NCI-H524 treated with DMSO at 0.1 percent for 48 hours (cell line): ENCODE measurements around the gene SCN9A.
"Not testable (repeated sequence)": the region's sequence is repeated elsewhere in the genome, so short reads cannot be mapped to it uniquely, and the experiment has no call there.

Experiments used
- DNase-seq: peaks from one replicate; lab custom pipeline; 2025; lab: John Stamatoyannopoulos, UW

SCN9A gene

DNA sequence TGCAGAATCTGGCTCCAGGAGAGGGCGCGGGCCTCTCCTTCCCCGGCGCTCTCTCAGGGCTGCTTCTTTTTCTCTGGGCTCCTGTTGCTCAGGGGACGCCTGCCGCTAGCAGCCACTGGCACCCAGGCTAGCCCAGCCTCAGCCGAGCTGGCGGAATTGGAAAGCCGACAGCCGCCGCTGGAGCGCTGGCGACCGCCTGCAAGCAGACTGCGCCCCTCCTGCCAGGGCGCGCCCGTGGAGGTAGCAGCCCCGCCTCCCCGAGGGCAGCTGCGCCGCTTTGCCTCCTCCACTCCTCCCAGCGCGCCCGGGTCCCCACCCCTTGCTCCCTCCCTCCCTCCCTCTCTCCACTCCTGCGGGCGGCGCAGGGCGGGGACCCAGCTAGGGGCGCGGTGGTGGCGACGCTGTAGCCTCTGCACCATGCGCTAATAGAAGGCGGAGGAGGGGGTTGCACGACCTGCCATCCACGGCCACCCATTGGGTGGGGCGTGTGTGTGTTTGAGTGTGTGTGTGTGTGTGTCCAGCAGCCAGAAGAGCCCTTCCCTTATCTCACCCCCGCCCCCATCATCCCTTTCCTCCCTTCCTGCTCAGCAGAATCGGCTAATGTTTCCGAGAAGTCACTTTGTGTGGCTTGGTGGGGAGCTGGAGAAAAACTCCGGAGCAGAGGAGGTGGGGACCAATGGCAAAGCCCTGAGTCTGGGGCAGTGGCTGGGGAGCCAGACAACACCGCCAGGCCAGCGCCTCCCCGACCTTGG, at the start of gene SCN9A:
Gene SCN9A, minus strand, starts transcription at position 209 of the 752 bp plus-strand sequence. CDS start 64,188 bp downstream, outside the sequence.
- DNase-seq, result peak; percentile 57

DNA sequence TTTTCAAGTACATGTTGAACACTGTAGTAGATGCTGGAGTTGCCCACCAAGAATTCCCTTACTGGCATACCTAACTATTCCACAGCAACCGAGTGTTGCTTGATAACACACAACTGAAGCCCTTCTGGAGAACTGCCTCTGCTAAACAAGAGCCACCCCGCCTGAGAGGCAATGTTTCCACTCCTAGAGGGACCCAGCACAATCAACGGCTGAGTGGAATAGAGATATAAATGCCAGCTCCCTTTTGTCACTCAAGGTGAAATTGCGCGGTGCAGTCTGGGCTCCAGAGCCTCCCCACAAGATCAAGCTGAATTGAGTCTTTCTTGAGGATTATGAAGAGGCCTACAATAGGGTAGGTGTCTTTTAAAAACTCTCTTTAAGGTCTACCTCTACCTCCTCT, 49.1 kb upstream of the SCN9A start:
- DNase-seq, result no peak

DNA sequence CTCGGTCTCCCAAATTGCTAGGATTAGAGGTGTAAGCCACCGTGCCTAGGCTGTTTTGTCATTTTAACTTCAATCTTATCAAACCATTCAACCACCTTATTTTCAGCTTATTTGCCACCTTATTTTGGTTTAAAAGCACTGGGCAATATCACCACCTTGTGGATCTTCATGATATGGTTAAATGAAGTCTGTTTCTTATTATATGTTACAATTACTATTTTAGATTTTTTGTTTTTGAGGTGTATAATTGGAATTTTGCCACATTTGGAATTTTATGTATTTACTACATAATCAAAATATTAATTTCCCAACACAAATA, 43.8 kb upstream of the SCN9A start:
- no peak for DNase-seq

GRCh38 chr2:166418853-166419615, 43.3 kb upstream of the SCN9A start:
- DNase-seq, result no peak

DNA sequence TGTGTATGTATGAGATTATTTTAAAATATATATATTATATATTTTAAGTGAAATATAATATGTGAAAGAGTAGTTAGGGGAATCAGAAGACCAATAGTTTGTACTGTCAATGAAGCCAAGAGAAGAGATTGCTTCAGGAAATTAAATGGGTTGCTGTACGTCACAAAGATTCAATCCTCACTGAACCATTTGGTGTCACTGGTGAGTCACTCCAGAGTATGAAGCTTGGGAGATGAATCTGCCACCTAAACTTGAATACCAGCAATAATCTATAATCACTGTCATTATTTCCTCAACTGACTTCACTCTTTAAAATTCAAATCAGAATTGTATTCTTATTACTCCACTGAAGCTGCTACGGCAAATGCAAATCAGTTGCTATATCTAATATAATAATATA, 41.9 kb upstream of the SCN9A start:
- no peak for DNase-seq

DNA sequence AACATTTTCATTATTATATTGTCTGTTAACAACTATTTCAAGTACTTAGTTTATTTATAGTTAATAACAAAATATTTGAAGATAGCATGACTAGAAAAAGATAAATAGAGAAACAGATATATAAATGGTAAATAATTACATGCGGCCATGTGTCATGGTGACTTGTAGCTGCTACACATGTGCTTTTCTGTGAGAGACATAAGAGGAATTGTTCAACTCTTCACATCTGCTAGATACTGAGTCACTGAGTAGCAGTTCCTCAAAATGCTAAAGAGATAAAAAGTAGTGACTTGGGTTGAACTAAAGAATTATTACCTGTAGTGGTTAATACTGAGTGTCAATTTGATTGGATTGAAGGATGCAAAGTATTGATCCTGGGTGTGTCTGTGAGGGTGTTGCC, 37.5 kb upstream of the SCN9A start:
- DNase-seq, result no peak

- no peak for DNase-seq
These were observed 35.9 kb upstream of the SCN9A start for GRCh38 chr2:166411473-166412230.

DNA sequence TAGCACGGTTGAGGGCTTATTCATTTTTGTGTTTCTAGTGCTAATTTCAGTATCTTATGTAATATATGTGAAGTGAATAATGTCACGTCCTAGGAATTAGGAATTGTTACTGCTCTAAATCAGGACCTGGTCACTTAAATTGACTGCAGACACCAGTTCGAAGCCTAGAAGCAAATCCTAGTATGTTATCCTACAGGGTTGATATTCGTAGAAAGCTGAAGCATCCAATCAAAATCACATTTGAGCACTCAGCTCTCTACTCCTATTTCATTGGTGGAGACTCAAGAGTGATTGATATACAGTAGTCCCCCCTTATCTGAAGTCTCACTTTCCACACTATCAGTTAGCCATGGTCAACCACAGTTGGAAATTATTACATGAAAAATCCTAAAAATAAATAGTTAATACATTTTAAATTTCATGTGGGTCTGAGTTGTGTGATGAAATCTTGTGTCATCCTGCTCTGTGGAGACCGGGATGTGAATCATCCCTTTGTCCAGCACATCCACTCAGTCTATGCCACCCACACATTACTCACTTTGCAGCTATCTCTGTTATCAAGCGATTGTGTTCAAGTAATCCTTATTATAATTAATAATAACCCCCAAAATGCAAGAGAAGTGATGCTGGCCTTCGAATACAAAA, 35.2 kb upstream of the SCN9A start:
- DNase-seq, result no peak

DNA sequence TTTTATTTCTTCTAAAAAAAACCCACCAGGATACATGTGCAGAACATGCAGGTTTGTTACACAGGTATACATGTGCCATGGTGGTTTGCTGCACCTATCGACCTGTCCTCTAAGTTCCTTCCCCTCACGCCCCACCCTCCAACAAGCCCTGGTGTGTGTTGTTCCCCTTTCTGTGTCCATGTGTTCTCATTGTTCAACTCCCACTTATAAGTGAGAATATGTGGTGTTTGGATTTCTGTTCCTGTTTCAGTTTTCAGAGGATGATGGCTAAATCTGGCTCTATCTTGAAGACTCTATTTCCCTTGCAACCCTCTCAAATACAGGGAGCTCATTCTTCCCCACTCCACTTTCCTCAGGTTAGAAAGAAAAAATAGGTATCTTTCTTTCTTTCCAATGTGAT, 32.0 kb upstream of the SCN9A start:
- DNase-seq, result not testable (repeated sequence)

- DNase-seq, result no peak
These were observed 30.6 kb upstream of the SCN9A start for GRCh38 chr2:166406374-166406773.

GRCh38 chr2:166405569-166405926, 29.8 kb upstream of the SCN9A start:
- DNase-seq, result no peak

GRCh38 chr2:166404831-166405568, 29.3 kb upstream of the SCN9A start:
- DNase-seq, result no peak

DNA sequence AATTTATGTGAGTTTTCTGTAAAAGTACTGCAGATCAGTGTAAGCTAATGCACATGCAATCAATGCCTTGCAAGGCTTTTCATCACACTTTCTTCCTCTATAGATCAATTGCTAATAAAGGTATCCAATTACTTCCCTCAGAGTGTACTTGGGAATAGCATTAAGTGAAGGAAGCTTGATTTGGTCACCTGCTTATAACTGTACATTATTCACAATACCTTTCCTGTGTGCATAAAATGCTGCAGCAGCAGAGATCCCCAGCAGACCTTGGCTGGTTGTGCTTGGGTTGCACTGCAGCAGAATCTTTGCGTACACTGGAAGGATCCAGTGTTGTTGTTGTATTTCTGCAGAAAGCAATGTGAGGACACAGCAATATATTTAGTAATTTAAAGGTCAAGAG, 18.5 kb upstream of the SCN9A start:
- DNase-seq, result no peak

DNA sequence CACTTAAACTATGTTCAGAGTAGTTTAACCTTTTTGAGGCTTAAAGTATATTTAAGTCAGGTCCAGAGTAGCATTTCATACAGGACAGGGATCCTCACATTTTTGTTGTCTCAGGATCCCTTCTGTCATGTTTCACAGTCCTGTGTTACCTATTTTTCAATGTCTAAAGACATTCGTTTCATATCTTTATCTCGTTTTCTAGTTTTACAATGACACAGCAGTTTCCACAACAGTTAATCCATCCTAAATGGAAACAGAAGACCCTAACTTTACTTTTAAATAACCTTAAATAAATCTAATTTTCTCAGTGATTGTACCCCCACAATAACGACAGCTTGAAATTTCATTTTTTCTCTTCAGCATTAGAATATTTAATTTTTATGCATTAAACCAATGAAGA, 17.3 kb upstream of the SCN9A start:
- no peak for DNase-seq

DNA sequence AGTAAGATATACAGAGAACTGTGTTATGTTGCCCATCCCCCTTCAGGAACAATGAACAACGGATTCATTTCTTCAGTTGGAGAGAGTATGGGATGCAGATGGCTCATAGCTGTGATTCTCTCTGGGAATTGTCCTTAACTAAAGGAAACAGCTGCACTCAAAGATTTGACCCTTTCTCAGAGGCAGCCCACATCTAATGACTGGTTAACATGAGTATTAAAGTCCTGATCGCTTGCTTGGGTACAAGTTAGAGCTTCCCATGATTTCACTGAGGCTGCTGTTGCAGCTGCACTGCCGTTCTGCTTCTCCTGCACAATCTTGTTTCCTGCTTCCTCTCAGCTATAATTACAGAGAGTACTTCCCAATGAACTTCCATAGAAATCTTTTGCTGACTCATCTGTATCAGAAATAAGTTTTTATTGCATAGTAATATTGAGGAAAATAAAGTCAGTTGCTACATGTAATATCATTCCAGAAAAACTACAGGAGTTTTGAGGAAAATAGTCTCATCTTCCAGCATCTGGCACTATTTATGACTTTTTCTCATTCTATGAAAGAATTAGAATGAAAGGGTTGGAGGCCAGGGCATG, 12.8 kb upstream of the SCN9A start:
- no peak for DNase-seq

DNA sequence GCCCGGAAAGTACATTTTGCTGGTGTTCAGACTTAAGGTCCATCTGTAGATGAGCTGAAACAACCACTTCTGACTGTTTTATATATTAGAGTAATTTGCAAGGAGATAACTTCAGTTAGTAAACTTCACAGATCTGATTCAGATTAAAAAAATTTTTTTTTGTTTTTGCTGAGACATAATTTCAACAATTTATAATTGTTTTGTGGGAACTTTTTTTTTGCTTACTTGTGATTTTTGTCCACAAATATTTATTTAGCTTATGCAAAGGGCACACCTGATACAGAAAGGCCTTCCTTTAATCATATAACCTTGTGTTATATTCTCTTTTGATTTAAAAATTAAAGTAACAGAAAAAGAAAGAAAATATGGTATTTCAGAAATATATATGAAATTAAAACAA, 9.6 kb upstream of the SCN9A start:
- no peak for DNase-seq

DNA sequence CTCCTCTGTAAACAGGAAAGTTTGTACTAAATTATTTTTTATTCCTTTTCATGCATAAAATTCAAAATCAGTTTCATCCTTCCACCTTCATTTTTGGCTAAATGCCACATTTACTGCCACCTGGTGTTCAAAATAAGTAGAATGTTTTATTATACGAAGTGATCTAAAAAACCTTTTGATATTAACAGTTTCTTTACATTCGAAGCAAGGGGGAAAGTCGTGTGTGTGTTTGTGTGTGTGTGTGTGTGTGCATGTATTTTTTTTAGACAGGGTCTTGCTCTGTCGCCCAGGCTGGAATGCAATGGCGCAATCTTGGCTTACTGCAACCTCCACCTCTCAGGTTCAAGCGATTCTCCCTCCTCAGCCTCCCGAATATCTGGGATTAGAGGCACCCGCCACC, 9.0 kb upstream of the SCN9A start:
- no peak for DNase-seq

DNA sequence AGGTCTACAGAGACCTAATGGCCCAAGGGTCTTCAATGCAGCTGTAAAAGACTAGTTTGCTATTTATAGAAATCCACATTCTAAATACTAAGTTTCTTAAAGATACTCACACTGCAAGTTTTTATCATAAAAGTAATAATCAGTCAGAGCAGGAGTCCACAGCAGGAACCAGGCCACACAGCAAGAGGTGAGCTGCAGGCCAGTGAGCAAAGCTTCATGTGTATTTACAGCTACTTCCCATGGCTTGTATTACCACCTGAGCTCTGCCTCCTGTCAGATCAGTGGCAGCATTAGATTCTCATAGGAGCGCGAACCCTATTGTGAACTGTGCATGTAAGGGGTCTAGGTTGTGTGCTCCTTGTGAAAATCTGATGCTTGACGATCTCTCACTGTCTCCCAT, 6.7 kb upstream of the SCN9A start:
- no peak for DNase-seq

DNA sequence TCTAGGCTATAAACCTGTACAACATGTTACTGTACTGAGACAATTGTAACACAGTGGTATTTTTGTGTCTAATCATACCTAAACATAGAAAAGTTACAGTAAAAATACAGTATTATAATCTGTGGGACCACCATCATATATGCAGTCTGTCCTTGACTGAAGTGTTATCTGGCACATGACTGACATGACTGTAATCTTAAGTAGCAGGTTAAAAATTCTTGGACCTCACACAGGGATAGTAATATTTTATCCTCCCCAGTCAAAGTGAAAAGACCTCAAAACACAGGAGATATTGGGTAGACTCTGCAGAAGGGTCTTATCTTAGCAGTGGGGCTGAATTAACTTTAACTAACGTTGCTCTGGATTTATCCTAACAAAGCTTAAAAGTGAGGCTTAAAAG, 4.9 kb upstream of the SCN9A start:
- DNase-seq, result no peak

- no peak for DNase-seq
These were observed 1.1 kb upstream of the SCN9A start for GRCh38 chr2:166376873-166377272.

GRCh38 chr2:166376488-166376828, 714 bp upstream of the SCN9A start:
- no peak for DNase-seq
